Right lobe of liver (tissue), 4 donors: ENCODE measurements around the gene BIN1.

Experiments
- CTCF ChIP-seq, 4 donors: fragments of 200-600 bp in 3 of 4; fragments of 450-650 bp in 1 of 4; IDR thresholded peaks; one replicate each; pipeline versions ENCODE4 v1.5.1 to v1.8.0; 2016 to 2022; ENCODE audit warnings: antibody characterized with exemption in 4 of 4, mild to moderate bottlenecking in 2 of 4
- POLR2A ChIP-seq: fragments of 450-650 bp; IDR thresholded peaks from one replicate; pipeline ENCODE4 v1.6.1; 2017; ENCODE audit warnings: antibody characterized with exemption, mild to moderate bottlenecking
- donor health status: DM: no; HTN: no; CAD: no.
- donor health status: DM: no; HTN: no; CAD: no.
- donor health status: DM: no; HTN: yes; CAD: no.

- TF ChIP-seq POLR2A (no peak), CTCF (IDR thresholded peaks at IDR 0.05) (no peak)
These were observed 66.8 kb downstream of the BIN1 start for GRCh38 chr2:127040169-127040568.
